COLO668 (cell line): ENCODE data around the gene PTCD1.
"Not testable (repeated sequence)": the region's sequence is repeated elsewhere in the genome, so short reads cannot be mapped to it uniquely, and the experiment has no call there.

Experiments
- DNase-seq: peaks from one replicate; lab custom pipeline; 2025; ENCODE audit not compliant: unreplicated experiment; lab: John Stamatoyannopoulos, UW

PTCD1 gene

GRCh38 chr7:99449326-99449725 is 10.7 kb upstream of the PTCD1 start:
- no peak for DNase-seq

- DNase-seq, result no peak
These were observed 10.3 kb upstream of the PTCD1 start for GRCh38 chr7:99448855-99449254.

- peak; percentile 24 for DNase-seq
These were observed 9.3 kb upstream of the PTCD1 start for GRCh38 chr7:99447943-99448342.

GRCh38 chr7:99446096-99446495 is 7.5 kb upstream of the PTCD1 start:
- DNase-seq, result no peak

GRCh38 chr7:99440195-99440594 is 1.6 kb upstream of the PTCD1 start:
- DNase-seq, result no peak

- DNase-seq, result no peak
These were observed 539 bp downstream of the PTCD1 start for GRCh38 chr7:99437946-99438572.

GRCh38 chr7:99433158-99433557 is 5.4 kb downstream of the PTCD1 start:
- no peak for DNase-seq

GRCh38 chr7:99431756-99432540 is 6.7 kb downstream of the PTCD1 start:
- not testable (repeated sequence) for DNase-seq

- DNase-seq, result no peak
These were observed 8.8 kb downstream of the PTCD1 start for GRCh38 chr7:99429756-99430155.

GRCh38 chr7:99428972-99429566 is 9.5 kb downstream of the PTCD1 start:
- DNase-seq, result no peak

- DNase-seq, result no peak
These were observed 13.5 kb downstream of the PTCD1 start for GRCh38 chr7:99424932-99425730.

GRCh38 chr7:99422625-99423024 is 16.0 kb downstream of the PTCD1 start:
- peak; percentile 67 for DNase-seq

GRCh38 chr7:99422186-99422585 is 16.4 kb downstream of the PTCD1 start:
- DNase-seq, result peak; percentile 85

GRCh38 chr7:99420986-99421385 is 17.6 kb downstream of the PTCD1 start:
- DNase-seq, result no peak

GRCh38 chr7:99420213-99420612 is 18.4 kb downstream of the PTCD1 start:
- no peak for DNase-seq

- no peak for DNase-seq
These were observed 19.1 kb downstream of the PTCD1 start for GRCh38 chr7:99419323-99420021.

GRCh38 chr7:99418260-99418659 is 20.3 kb downstream of the PTCD1 start:
- no peak for DNase-seq

GRCh38 chr7:99415513-99416127 is 23.0 kb downstream of the PTCD1 start:
- DNase-seq, result peak; percentile 51

- no peak for DNase-seq
These were observed 28.0 kb downstream of the PTCD1 start for GRCh38 chr7:99410635-99411034.

GRCh38 chr7:99409806-99410205 is 28.8 kb downstream of the PTCD1 start:
- no peak for DNase-seq
